Measurements from ENCODE around the gene SEPHS1. TPM values are rescaled to one million over a fixed set of nuclear protein-coding genes. Genes with fewer than 3 reads are reported as not detected.

The SEPHS1 gene
- total RNA-seq, 2 donors from 2014 or later, result 127 to 268 TPM

GRCh38 chr10:13365831-13366230, 17.7 kb upstream of the SEPHS1 start:
- TF ChIP-seq CTCF (conservative IDR thresholded peaks at IDR 0.05), result no peak
- no peak overlapping the region for H3K27ac ChIP-seq (ENCODE audit: low read depth, low read length)
- H3K4me3 Mint-ChIP-seq, result no peak overlapping the region
- no peaks in the 10 kb centered on the region for H3K27me3 Mint-ChIP-seq (ENCODE audit: insufficient read depth)
- H3K27me3 ChIP-seq (ENCODE audit: control insufficient read depth, insufficient read depth, low read length, poor library complexity, severe bottlenecking), result no peaks in the 10 kb centered on the region
- no peak overlapping the region for H3K9ac ChIP-seq (ENCODE audit: extremely low read depth, low read length, poor library complexity, severe bottlenecking)
- WGBS, 2 experiments (ENCODE audit: insufficient coverage in 1 of 2, insufficient read length in 1 of 2), result 84 to 85% methylated on average over 5 to 6 of the region's 6 CpGs
- no peak for DNase-seq
- peaks cover 10% of the 10 kb centered on the region for H3K4me1 Mint-ChIP-seq
- no peak overlapping the region for H3K4me3 ChIP-seq (ENCODE audit: low read length)
- no peak overlapping the region for H3K27ac Mint-ChIP-seq
- no peaks in the 10 kb centered on the region for H3K9me3 Mint-ChIP-seq
- no peaks in the 10 kb centered on the region for H3K36me3 ChIP-seq (ENCODE audit: control insufficient read depth, insufficient read depth, low read length)
- H3K4me1 ChIP-seq (ENCODE audit: control insufficient read depth, insufficient read depth, low read length), result no peaks in the 10 kb centered on the region
- no peaks in the 10 kb centered on the region for H3K9me3 ChIP-seq (ENCODE audit: control insufficient read depth, low read length)
- H3K36me3 Mint-ChIP-seq (ENCODE audit: low read depth), result no peaks in the 10 kb centered on the region

GRCh38 chr10:13365243-13365642, 17.1 kb upstream of the SEPHS1 start:
- 91 to 92% methylated on average over 4 to 5 of the region's 5 CpGs for WGBS, 2 experiments (ENCODE audit: insufficient coverage in 1 of 2, insufficient read length in 1 of 2)
- no peaks in the 10 kb centered on the region for H3K9me3 Mint-ChIP-seq
- no peaks in the 10 kb centered on the region for H3K27me3 Mint-ChIP-seq (ENCODE audit: insufficient read depth)
- H3K4me1 Mint-ChIP-seq, result peaks cover 10% of the 10 kb centered on the region
- H3K9me3 ChIP-seq (ENCODE audit: control insufficient read depth, low read length), result no peaks in the 10 kb centered on the region
- no peaks in the 10 kb centered on the region for H3K4me1 ChIP-seq (ENCODE audit: control insufficient read depth, insufficient read depth, low read length)
- H3K36me3 Mint-ChIP-seq (ENCODE audit: low read depth), result no peaks in the 10 kb centered on the region
- no peak overlapping the region for H3K9ac ChIP-seq (ENCODE audit: extremely low read depth, low read length, poor library complexity, severe bottlenecking)
- no peak for DNase-seq
- TF ChIP-seq CTCF (conservative IDR thresholded peaks at IDR 0.05), result no peak
- no peak overlapping the region for H3K27ac ChIP-seq (ENCODE audit: low read depth, low read length)
- H3K4me3 Mint-ChIP-seq, result no peak overlapping the region
- no peaks in the 10 kb centered on the region for H3K36me3 ChIP-seq (ENCODE audit: control insufficient read depth, insufficient read depth, low read length)
- no peaks in the 10 kb centered on the region for H3K27me3 ChIP-seq (ENCODE audit: control insufficient read depth, insufficient read depth, low read length, poor library complexity, severe bottlenecking)
- no peak overlapping the region for H3K4me3 ChIP-seq (ENCODE audit: low read length)
- H3K27ac Mint-ChIP-seq, result no peak overlapping the region

- TF ChIP-seq CTCF (conservative IDR thresholded peaks at IDR 0.05), result no peak
- Mint-ChIP-seq H3K27ac (no peak overlapping the region), H3K4me3 (no peak overlapping the region), H3K27me3 (ENCODE audit: insufficient read depth) (no peaks in the 10 kb centered on the region), H3K4me1 (peaks cover 5% of the 10 kb centered on the region), H3K9me3 (no peaks in the 10 kb centered on the region), H3K36me3 (ENCODE audit: low read depth) (no peaks in the 10 kb centered on the region)
- DNase-seq, result no peak
- no peaks in the 10 kb centered on the region for H3K9me3 ChIP-seq (ENCODE audit: control insufficient read depth, low read length)
- WGBS, 2 experiments (ENCODE audit: insufficient coverage in 1 of 2, insufficient read length in 1 of 2), result 82 to 86% methylated on average over 7 of the region's 7 CpGs
- no peaks in the 10 kb centered on the region for H3K27me3 ChIP-seq (ENCODE audit: control insufficient read depth, insufficient read depth, low read length, poor library complexity, severe bottlenecking)
- H3K27ac ChIP-seq (ENCODE audit: low read depth, low read length), result no peak overlapping the region
- no peak overlapping the region for H3K4me3 ChIP-seq (ENCODE audit: low read length)
- no peaks in the 10 kb centered on the region for H3K36me3 ChIP-seq (ENCODE audit: control insufficient read depth, insufficient read depth, low read length)
- H3K4me1 ChIP-seq (ENCODE audit: control insufficient read depth, insufficient read depth, low read length), result no peaks in the 10 kb centered on the region
- no peak overlapping the region for H3K9ac ChIP-seq (ENCODE audit: extremely low read depth, low read length, poor library complexity, severe bottlenecking)
These were observed 12.5 kb upstream of the SEPHS1 start for GRCh38 chr10:13360587-13360986.
